ENCODE results near the gene DGKD.

GRCh38 chr2:233321166-233321565 is 33.1 kb upstream of the DGKD start:
- TF ChIP-seq USF2 (CRISPR knock-in tag; IDR thresholded peaks at IDR 0.05) (no peak), NCOR1 (IDR thresholded peaks at IDR 0.05) (no peak), CC2D1A (IDR thresholded peaks at IDR 0.05) (no peak), STAT5A (IDR thresholded peaks at IDR 0.05; ENCODE audit: borderline replicate concordance, low read length) (no peak), CBX3 (IDR thresholded peaks at IDR 0.05; ENCODE audit: borderline replicate concordance in 1 of 2, low read length in 2 of 2) (no peak), ZBTB1 (CRISPR knock-in tag; IDR thresholded peaks at IDR 0.05; ENCODE audit: borderline replicate concordance, low read depth) (no peak), RBM34 (IDR thresholded peaks at IDR 0.05; ENCODE audit: borderline replicate concordance, insufficient read depth, low read length) (no peak), ZNF583 (CRISPR knock-in tag; IDR thresholded peaks at IDR 0.05) (no peak), FOXP1 (CRISPR knock-in tag; IDR thresholded peaks at IDR 0.05) (no peak)
